Measurements from ENCODE around the gene CKLF. TPM values are rescaled to one million over a fixed set of nuclear protein-coding genes. Genes with fewer than 3 reads are reported as not detected.
"Not testable (repeated sequence)": the region's sequence is repeated elsewhere in the genome, so short reads cannot be mapped to it uniquely, and the experiment has no call there.

The CKLF gene
- polyA plus RNA-seq, 4 donors = 34.0 to 44.3 (median 39.7) TPM

- DNase-seq (ENCODE audit: low read depth in 4 of 4, low spot score in 3 of 4) = no peak
These were observed 37.9 kb downstream of the CKLF start for GRCh38 chr16:66590322-66590721.

DNA sequence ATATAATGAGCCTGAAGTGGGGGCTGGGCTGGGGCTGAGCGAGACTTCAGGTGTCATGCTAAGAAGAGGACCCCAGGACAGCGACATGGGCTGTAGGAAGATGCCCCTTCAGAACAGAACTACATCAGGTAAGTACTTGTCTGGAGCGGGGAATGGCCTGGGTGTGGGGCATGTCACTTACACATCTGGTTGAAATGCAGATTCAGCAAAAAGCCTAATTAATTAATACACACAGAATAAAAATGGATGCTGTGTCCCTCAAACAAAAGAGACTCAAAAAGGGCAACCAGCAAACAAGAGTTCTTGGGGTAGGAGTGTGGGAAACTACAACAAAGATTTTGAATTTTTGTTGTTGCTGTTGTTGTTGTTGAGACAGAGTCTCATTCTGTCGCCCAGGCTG lies 38.6 kb downstream of the CKLF start:
- no peak for DNase-seq (ENCODE audit: low read depth in 4 of 4, low spot score in 3 of 4)

DNA sequence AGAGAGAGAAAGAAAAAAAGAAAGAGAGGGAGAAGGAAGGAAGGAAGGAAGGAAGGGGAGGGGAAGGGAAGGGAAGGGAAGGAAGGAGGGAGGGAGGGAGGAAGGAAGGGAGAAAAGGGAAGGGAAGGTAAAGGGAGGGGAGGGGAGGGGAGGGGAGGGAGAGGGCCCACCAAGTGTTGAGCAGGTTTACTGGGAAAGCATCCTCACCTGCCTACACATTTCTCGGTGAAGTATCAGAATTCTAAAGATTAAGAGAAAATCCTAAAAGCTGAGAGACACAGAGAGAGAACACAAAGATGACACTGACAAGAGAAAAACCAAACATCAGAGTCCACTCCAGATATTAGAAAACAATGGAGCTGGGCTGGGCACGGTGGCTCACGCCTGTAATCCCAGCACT lies 39.9 kb downstream of the CKLF start:
- DNase-seq (ENCODE audit: low read depth in 4 of 4, low spot score in 3 of 4) = no peak

GRCh38 chr16:66592814-66593213 lies 40.4 kb downstream of the CKLF start:
- DNase-seq (ENCODE audit: low read depth in 4 of 4, low spot score in 3 of 4) = no peak

- DNase-seq (ENCODE audit: low read depth in 4 of 4, low spot score in 3 of 4) = no peak
These were observed 42.4 kb downstream of the CKLF start for GRCh38 chr16:66594739-66595138.

GRCh38 chr16:66596559-66596958 lies 44.2 kb downstream of the CKLF start:
- DNase-seq (ENCODE audit: low read depth in 4 of 4, low spot score in 3 of 4) = not testable (repeated sequence)

GRCh38 chr16:66596986-66597848 lies 44.8 kb downstream of the CKLF start:
- no peak for DNase-seq (ENCODE audit: low read depth in 4 of 4, low spot score in 3 of 4)

GRCh38 chr16:66598111-66598510 lies 45.7 kb downstream of the CKLF start:
- DNase-seq (ENCODE audit: low read depth in 4 of 4, low spot score in 3 of 4) = no peak

- DNase-seq (ENCODE audit: low read depth in 4 of 4, low spot score in 3 of 4) = no peak
These were observed 47.4 kb downstream of the CKLF start for GRCh38 chr16:66599726-66600125.

DNA sequence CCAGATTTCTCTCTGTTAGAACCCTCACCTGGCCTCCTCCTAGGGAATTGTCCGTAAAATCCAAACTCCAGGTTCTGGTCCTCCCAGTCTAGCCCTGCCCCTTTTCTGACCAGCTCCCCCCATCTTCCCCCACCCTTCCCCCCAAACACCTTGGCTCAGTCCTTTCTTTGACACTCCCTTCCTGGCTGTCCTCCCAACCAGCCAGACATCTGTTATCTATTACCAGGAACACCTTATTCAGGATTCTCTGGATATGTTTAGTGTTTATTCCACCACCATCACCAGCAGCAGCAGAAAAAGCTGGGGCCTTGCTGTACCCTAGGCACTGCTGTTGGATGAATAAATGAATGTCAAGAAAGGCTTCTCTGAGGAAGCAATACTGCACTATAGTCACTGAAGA lies 48.1 kb downstream of the CKLF start:
- no peak for DNase-seq (ENCODE audit: low read depth in 4 of 4, low spot score in 3 of 4)

DNA sequence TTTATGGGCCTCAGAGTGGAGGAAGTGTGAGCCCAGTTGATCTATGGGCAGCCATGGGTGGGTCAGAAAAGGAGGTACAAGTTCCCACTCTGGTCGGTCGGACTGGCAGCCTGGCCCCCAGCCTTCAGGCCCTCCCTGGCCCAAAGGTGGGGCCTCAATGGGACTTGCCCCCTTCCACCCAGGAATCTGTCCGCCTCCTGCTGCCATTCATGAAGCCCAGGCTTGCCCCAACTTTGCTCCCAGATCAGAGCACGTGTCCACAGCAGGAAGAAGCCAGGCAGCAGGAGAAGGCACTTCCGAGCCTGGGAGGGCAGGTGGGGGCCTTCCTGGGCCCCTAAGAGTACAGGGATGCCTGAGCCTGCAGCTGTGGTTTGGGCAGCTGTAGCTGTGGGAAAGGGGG lies 49.1 kb downstream of the CKLF start:
- no peak for DNase-seq (ENCODE audit: low read depth in 4 of 4, low spot score in 3 of 4)

DNA sequence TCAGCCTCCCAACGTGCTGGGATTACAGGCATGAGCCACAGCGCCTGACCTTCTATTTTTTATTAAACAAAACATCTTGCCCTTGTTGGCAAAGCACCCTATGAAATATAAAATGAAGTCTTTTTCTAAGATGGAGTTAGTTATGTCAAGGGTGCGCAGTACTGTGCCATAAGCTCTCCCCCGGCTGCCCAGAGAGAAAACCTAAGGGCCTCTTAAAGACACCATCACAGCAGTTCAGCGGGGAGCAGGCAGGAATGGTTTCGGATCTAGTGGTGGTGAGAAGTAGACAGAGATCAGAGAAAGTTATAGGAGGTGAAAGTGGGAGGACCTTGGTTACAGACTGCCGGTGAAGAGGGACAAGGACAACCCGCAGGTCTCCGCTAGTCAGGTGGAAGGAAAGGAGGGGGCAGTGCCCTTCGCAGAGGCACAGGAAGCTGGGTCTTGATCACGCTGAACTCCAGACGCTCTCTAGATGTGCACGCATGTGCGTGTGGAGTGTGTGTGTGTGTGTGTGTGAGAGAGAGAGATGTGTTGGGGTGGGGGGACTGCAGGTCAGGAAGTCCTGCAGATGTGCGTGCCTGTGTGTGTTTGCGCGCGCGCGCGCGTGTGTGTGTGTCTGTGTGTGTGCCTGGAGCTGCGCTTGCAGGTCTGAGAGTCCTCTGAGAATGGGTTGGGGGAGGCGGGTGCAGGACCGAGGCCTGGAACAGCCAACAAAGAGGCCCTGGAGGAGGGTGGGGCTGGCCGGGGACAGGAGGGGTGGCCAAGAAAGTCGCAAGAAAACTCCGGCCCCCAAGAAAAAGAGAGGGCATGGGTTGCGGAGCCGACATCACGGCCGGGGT lies 51.4 kb downstream of the CKLF start:
- peak in 3 of 4 donors; percentile 46 to 62 (median 59) for DNase-seq (ENCODE audit: low read depth in 4 of 4, low spot score in 3 of 4)

GRCh38 chr16:66604376-66605176 lies 52.2 kb downstream of the CKLF start, which contains the start of gene CMTM3:
Gene CMTM3 (plus strand): TSS chr16:66604704. CDS start chr16:66604806, 102 bp downstream.
- peak in 2 of 4 donors; percentile 48 to 49 for DNase-seq (ENCODE audit: low read depth in 4 of 4, low spot score in 3 of 4)

DNA sequence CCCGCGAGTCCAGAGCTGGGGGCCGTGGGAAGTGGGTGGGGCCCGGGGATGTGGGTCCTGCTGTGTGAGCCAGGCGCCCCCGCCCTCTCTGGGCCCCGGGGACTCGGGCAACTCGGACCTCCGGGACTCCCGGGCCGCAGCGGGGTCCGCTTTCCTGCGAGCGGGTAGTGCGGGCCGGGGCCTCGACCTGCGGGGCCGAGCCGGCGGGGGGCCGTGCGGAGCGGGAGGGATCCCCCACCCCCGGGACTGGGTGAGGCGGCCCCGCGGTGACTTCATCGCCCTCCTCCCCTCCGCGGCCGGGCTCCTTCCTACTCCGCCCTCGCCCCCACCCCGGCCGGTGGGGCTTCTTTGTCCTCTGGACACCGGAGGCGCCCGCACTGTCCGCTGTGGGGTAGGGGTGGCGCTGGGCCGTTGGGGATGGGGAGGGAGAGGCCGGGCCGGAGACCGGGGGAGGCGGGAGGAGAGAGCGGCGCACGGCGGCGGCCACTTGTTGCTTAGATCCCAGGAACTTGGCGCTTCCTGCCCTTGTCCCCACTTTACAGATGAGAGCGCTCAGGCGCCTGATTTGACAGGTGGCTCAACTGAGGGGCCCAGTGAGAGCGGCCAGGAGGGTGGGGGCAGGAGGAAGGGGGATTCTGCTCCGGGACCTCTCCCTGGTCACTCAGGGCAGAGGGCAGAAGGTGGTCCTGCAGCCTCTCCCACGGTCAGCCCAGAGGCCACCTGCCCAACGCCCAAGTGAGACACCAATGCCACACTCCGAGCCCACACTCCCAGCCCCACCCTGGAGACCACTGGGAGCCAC lies 53.0 kb downstream of the CKLF start:
- DNase-seq (ENCODE audit: low read depth in 4 of 4, low spot score in 3 of 4) = peak in 1 of 4 donors; percentile 29

GRCh38 chr16:66605979-66606751 lies 53.8 kb downstream of the CKLF start:
- no peak for DNase-seq (ENCODE audit: low read depth in 4 of 4, low spot score in 3 of 4)

DNA sequence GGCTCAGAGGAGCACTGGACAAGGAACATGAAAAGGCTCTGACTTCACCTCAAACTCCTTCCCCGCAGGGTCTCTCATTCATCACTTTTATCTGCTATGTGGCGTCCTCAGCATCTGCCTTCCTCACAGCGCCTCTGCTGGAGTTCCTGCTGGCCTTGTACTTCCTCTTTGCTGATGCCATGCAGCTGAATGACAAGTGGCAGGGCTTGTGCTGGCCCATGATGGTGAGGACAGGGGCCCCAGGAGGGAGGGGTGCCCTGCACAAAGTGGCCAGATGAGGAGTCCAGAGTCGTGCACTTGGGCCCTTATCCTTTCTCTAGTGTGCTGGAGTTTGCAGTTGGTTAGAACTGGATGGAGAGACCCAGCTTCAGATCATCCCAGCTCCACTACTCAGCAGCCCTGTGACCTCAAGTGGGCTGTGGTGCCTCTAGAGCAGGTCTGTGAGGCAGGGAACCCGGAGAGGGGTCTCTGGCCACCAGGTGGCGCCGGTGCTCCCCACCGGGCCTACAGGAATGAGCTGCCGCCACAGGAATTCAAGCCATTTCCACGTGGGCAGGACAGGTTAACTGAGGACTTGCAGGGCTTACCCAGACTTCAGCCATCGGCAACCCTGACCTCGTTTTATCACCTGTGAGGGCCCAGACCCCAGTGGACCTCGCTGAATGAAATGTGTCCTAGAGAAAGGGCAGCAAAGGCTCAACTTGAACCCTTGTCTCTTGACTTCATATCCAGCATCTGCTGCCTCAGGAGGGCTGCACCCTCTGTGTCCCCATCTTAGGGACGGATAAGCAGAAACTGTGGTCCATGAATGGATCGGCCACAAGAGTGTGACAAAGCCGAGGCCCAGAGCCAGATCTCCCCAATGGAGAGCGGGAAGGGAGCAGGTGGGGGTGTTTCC lies 56.1 kb downstream of the CKLF start:
- peak in 3 of 4 donors; percentile 60 to 73 (median 70) for DNase-seq (ENCODE audit: low read depth in 4 of 4, low spot score in 3 of 4)

GRCh38 chr16:66609139-66609510 lies 56.7 kb downstream of the CKLF start:
- DNase-seq (ENCODE audit: low read depth in 4 of 4, low spot score in 3 of 4) = no peak

Measured in left renal pelvis (tissue), 4 donors.